GM23248 (cell line): ENCODE measurements around the gene MMS19. TPM values are rescaled to one million over a fixed set of nuclear protein-coding genes. Genes with fewer than 3 reads are reported as not detected.

Experiments used
- DNase-seq: peaks from one replicate; pipeline ENCODE4 v3.0.0-alpha.2; 2015
- H2AFZ ChIP-seq: fragments of 200-600 bp; sonication (generic); 2 replicates; pipeline ENCODE4 v1.6.1; 2016; ENCODE audit warnings: antibody characterized with exemption
- H3F3A ChIP-seq: fragments of 200-600 bp; sonication (generic); 2 replicates; pipeline ENCODE4 v1.6.1; 2016; ENCODE audit warnings: mild to moderate bottlenecking, antibody characterized with exemption, mixed run types; ENCODE audit not compliant: insufficient read depth
- H3K27ac ChIP-seq: fragments of 200-600 bp; sonication (generic); 2 replicates; pipeline ENCODE4 v1.5.1; 2016; ENCODE audit warnings: mild to moderate bottlenecking
- H3K27me3 ChIP-seq: fragments of 200-600 bp; sonication (generic); replicated peaks from 2 replicates; pipeline ENCODE4 v1.6.1; 2016; ENCODE audit warnings: mild to moderate bottlenecking; ENCODE audit not compliant: insufficient read depth
- H3K36me3 ChIP-seq: fragments of 200-600 bp; sonication (generic); 2 replicates; pipeline ENCODE4 v1.6.1; 2016; ENCODE audit warnings: low read depth, mild to moderate bottlenecking
- H3K4me1 ChIP-seq: fragments of 200-600 bp; sonication (generic); 2 replicates; pipeline ENCODE4 v1.6.1; 2016; ENCODE audit warnings: mild to moderate bottlenecking; ENCODE audit not compliant: insufficient read depth
- H3K4me2 ChIP-seq: fragments of 200-600 bp; sonication (generic); one replicate; pipeline ENCODE4 v1.6.1; 2016; ENCODE audit warnings: mild to moderate bottlenecking; ENCODE audit not compliant: unreplicated experiment
- H3K4me3 ChIP-seq: fragments of 200-600 bp; sonication (generic); 2 replicates; pipeline ENCODE4 v1.5.1; 2016; ENCODE audit warnings: mild to moderate bottlenecking
- H3K79me2 ChIP-seq: fragments of 200-600 bp; sonication (generic); 2 replicates; pipeline ENCODE4 v1.6.1; 2016; ENCODE audit warnings: mild to moderate bottlenecking; ENCODE audit not compliant: insufficient read depth
- H3K9ac ChIP-seq: fragments of 200-600 bp; sonication (generic); 2 replicates; pipeline ENCODE4 v1.6.1; 2016; ENCODE audit warnings: mild to moderate bottlenecking
- H3K9me2 ChIP-seq: fragments of 200-600 bp; sonication (generic); 2 replicates; pipeline ENCODE4 v1.6.1; 2016; ENCODE audit warnings: mixed run types, mild to moderate bottlenecking, moderate library complexity; ENCODE audit not compliant: insufficient read depth
- H3K9me3 ChIP-seq: fragments of 200-600 bp; sonication (generic); one replicate; pipeline ENCODE4 v1.6.1; 2017; ENCODE audit warnings: low read depth
- H4K20me1 ChIP-seq: fragments of 200-600 bp; sonication (generic); 2 replicates; pipeline ENCODE4 v1.6.0; 2016; ENCODE audit not compliant: insufficient read depth
- EZH2 ChIP-seq: fragments of 200-600 bp; sonication (generic); IDR thresholded peaks from 2 replicates; pipeline ENCODE4 v1.6.1; 2018; ENCODE audit warnings: antibody characterized with exemption, mild to moderate bottlenecking; ENCODE audit not compliant: insufficient read depth, poor library complexity, severe bottlenecking
- EZH2phosphoT487 ChIP-seq: fragments of 200-600 bp; sonication (generic); IDR thresholded peaks from 2 replicates; pipeline ENCODE4 v1.6.1; 2018; ENCODE audit warnings: antibody characterized with exemption, moderate library complexity, mild to moderate bottlenecking, low read depth; ENCODE audit not compliant: insufficient read depth
- WGBS, 2 experiments: methylation state at CpG; one replicate each; pipeline ENCODE4 v1.1.6; 2015 to 2017; ENCODE audit warnings: low lambda C conversion rate in 2 of 2, low coverage in 1 of 2; ENCODE audit errors: missing lambda C conversion rate in 2 of 2; 5-methylcytosine and 5-hydroxymethylcytosine counted together
- in situ Hi-C: fragments of 300-500 bp; cut with MboI; formaldehyde crosslinking; loops from 2 replicates; pipeline ENCODE4 v1.15.0; 2020
- polyA plus RNA-seq: library from polyadenylated mRNA; unstranded; fragments of >200 nt; fragmentation: Nextera tagmentation; extraction: Ambion mirVana; gene quantifications from 2 replicates; pipeline ENCODE4 v1.2.1, GENCODE V29; 2016
- total RNA-seq: library from RNA; depleted of rRNA; stranded (reverse); fragments of >200 nt; shearing (Covaris generic); gene quantifications from 2 replicates; pipeline ENCODE4 v1.2.3, GENCODE V29; 2014

Gene MMS19
- total and polyA plus RNA-seq, 2 experiments from 2014 or later: 40.0 to 89.7 TPM

GRCh38 chr10:97515271-97515978 is 17.2 kb upstream of the MMS19 start:
- Histone ChIP-seq H3K36me3 (no peaks in the 10 kb centered on the region), H3K27ac (no peak overlapping the region), H3K9me2 (no peaks in the 10 kb centered on the region), H3F3A (peaks cover 15% of the 10 kb centered on the region), H4K20me1 (peaks cover 8% of the 10 kb centered on the region), H3K27me3 (no peaks in the 10 kb centered on the region), H3K9me3 (no peaks in the 10 kb centered on the region), H3K9ac (no peak overlapping the region), H2AFZ (no peak overlapping the region), H3K4me2 (no peak overlapping the region), H3K4me3 (no peak overlapping the region), H3K79me2 (peaks cover 96% of the 10 kb centered on the region), H3K4me1 (peaks cover 22% of the 10 kb centered on the region)
- TF ChIP-seq EZH2 (no peak), EZH2phosphoT487 (no peak)
- WGBS, 2 experiments: 91 to 94% methylated on average over 10 of the region's 10 CpGs
- no peak for DNase-seq
- in situ Hi-C loops: no loop called here

DNA sequence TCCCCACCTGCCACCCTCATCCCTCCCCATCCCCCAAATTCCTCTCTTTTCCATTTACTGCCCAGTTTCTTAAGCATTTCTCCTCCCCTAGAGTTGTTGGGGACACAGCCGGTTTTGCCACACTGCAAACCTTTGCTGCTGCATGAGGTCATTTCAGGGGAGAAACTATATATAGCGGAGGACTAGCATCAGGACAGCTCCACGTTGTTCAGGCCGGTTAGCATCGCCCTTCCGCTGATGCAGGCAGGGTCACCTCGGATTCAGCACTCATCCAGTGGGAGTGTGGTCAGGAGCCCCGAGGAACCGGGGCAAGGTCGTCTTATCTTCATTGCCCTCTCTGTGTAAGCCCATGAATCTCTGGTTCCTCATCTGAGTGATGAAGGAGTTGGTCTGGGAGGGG is 16.1 kb upstream of the MMS19 start:
- no peak for DNase-seq
- Histone ChIP-seq H4K20me1 (peaks cover 4% of the 10 kb centered on the region), H3K9ac (no peak overlapping the region), H3F3A (peaks cover 14% of the 10 kb centered on the region), H3K4me2 (no peak overlapping the region), H2AFZ (no peak overlapping the region), H3K4me1 (peaks cover 21% of the 10 kb centered on the region), H3K36me3 (no peaks in the 10 kb centered on the region), H3K4me3 (no peak overlapping the region), H3K9me2 (no peaks in the 10 kb centered on the region), H3K27me3 (no peaks in the 10 kb centered on the region), H3K9me3 (no peaks in the 10 kb centered on the region), H3K79me2 (peaks cover 96% of the 10 kb centered on the region), H3K27ac (no peak overlapping the region)
- WGBS, 2 experiments: 89 to 91% methylated on average over 10 of the region's 10 CpGs
- no peak for TF ChIP-seq EZH2
- TF ChIP-seq EZH2phosphoT487: no peak
- in situ Hi-C loops: no loop called here

DNA sequence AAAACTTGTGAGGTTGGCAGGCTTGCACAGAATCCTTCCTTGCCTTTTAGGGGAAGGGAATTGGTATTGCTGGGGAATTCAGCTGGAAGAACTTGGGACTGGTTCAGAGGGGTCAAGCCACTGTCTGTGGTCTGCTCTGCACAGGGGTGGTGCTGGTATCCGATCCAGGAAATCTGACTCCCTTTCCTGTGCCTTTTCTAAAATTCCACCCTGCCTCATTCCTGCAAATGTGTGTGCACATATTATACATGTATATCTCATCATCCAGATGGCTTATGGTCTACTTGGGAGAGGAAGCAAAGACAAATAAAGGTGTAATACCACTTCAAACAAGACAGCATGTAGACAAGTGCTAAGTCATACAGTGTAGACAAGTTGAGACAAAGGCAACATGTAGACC is 14.8 kb upstream of the MMS19 start:
- in situ Hi-C loops: no loop called here
- Histone ChIP-seq H3K27ac (no peak overlapping the region), H3K36me3 (no peaks in the 10 kb centered on the region), H2AFZ (no peak overlapping the region), H3F3A (peaks cover 4% of the 10 kb centered on the region), H3K4me2 (no peak overlapping the region), H3K9me3 (no peaks in the 10 kb centered on the region), H3K27me3 (no peaks in the 10 kb centered on the region), H3K79me2 (peaks cover 100% of the 10 kb centered on the region), H3K9ac (no peak overlapping the region), H3K9me2 (no peaks in the 10 kb centered on the region), H3K4me3 (no peak overlapping the region), H3K4me1 (peaks cover 15% of the 10 kb centered on the region), H4K20me1 (no peaks in the 10 kb centered on the region; the same call in none of the 2 replicates)
- WGBS, 2 experiments: 48 to 61% methylated on average over 1 of the region's 1 CpG
- no peak for TF ChIP-seq EZH2
- no peak for TF ChIP-seq EZH2phosphoT487
- DNase-seq: no peak

GRCh38 chr10:97511711-97512440 is 13.7 kb upstream of the MMS19 start:
- no peaks in the 10 kb centered on the region for H3K9me2 ChIP-seq
- TF ChIP-seq EZH2 (no peak), EZH2phosphoT487 (no peak)
- peaks cover 11% of the 10 kb centered on the region for H3K4me1 ChIP-seq
- peaks cover 3% of the 10 kb centered on the region; the same call in 1 of the 2 replicates for H3F3A ChIP-seq
- no peak overlapping the region for H3K4me2 ChIP-seq
- in situ Hi-C loops: no loop called here
- H2AFZ ChIP-seq: no peak overlapping the region
- H3K27ac ChIP-seq: no peak overlapping the region
- H3K79me2 ChIP-seq: peaks cover 100% of the 10 kb centered on the region
- WGBS, 2 experiments: 63 to 65% methylated on average over 3 of the region's 3 CpGs
- no peak for DNase-seq
- H3K9ac ChIP-seq: no peak overlapping the region
- H3K27me3 ChIP-seq: no peaks in the 10 kb centered on the region
- H3K36me3 ChIP-seq: no peaks in the 10 kb centered on the region
- no peaks in the 10 kb centered on the region for H3K9me3 ChIP-seq
- no peak overlapping the region for H3K4me3 ChIP-seq
- no peaks in the 10 kb centered on the region; the same call in none of the 2 replicates for H4K20me1 ChIP-seq
